ENCODE results near the gene RPS6KA3.

DNA sequence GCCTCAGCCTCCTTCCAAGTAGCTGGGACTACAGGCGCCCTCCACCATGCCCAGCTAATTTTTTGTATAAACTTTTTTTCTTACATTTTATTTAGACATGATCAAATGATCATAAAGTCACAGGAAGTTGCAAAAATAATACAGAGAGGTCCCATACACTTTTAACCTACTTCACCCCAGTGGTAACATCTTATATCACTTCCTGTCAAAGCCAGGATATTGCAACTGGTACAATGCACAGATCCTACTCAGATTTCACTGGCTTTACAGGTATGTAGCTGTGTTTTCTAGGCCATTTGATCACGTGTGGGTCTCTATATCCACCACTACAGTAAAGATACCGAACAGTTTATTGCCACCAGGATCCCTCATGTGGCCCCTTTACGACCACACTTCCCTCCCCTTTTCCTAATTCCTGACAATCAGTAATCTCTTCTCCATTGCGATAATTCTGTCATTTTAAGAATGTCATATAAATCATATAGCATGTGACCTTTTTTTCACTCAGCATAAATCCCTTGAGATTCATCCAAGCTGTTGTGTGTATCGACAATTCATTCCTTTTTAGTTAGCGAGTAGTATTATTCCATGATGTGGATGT is 18.0 kb downstream of the RPS6KA3 start:
- TF ChIP-seq POLR2A (IDR thresholded peaks at IDR 0.05) (no peak), POLR2AphosphoS5 (IDR thresholded peaks at IDR 0.05; ENCODE audit: insufficient read depth in 1 of 2, low read depth in 1 of 2) (no peak)
